WTC11 (cell line): ENCODE measurements around the gene FOXK1. TPM values are rescaled to one million over a fixed set of nuclear protein-coding genes. Genes with fewer than 3 reads are reported as not detected.

Experiments
- ATAC-seq: fragments of 200-7000 bp; cut with Tn5 transposase; 2 replicates; pipeline ENCODE4 v1.10.0; 2021; ENCODE audit warnings: mild to moderate bottlenecking, moderate library complexity
- CTCF ChIA-PET: fragments of 300-600 bp; sonication (Branson Sonifier 250); formaldehyde crosslinking; loops from one replicate; lab custom pipeline; 2021; ENCODE audit warnings: antibody characterized with exemption; lab: Charles Lee
- POLR2A ChIA-PET: fragments of 350-600 bp; sonication (Branson Sonifier 250); formaldehyde crosslinking; loops from one replicate; lab custom pipeline; 2021; ENCODE audit warnings: antibody characterized with exemption; lab: Charles Lee
- DNase-seq: peaks from one replicate; pipeline ENCODE4 v3.0.0; 2021; ENCODE audit warnings: low spot score
- H3K27ac Mint-ChIP-seq: 2 replicates; pipeline ENCODE4 v1.8.0; 2021; ENCODE audit warnings: mixed read lengths
- H3K27me3 Mint-ChIP-seq: 2 replicates; pipeline ENCODE4 v1.8.0; 2021; ENCODE audit warnings: low read depth, mild to moderate bottlenecking, moderate library complexity, mixed read lengths
- H3K36me3 Mint-ChIP-seq: 2 replicates; pipeline ENCODE4 v1.8.0; 2021; ENCODE audit warnings: mixed read lengths
- H3K4me1 Mint-ChIP-seq: 2 replicates; pipeline ENCODE4 v1.8.0; 2022; ENCODE audit warnings: mixed read lengths
- H3K4me3 Mint-ChIP-seq: 2 replicates; pipeline ENCODE4 v1.8.0; 2021; ENCODE audit warnings: mild to moderate bottlenecking, moderate library complexity, mixed read lengths
- H3K9me3 Mint-ChIP-seq: 2 replicates; pipeline ENCODE4 v1.8.0; 2021; ENCODE audit warnings: mixed read lengths
- AFF4 ChIP-seq: sonication (generic); formaldehyde crosslinking; IDR thresholded peaks from 2 replicates; pipeline ENCODE4 v1.8.1; 2023; ENCODE audit warnings: mild to moderate bottlenecking, missing genetic modification reagents, borderline replicate concordance
- CREM ChIP-seq: sonication (generic); formaldehyde crosslinking; IDR thresholded peaks from 2 replicates; pipeline ENCODE4 v1.8.1; 2022; ENCODE audit warnings: mild to moderate bottlenecking, missing genetic modification reagents, moderate library complexity
- EMX1 ChIP-seq: fragments of 250-450 bp; sonication (Bioruptor Pico); IDR thresholded peaks from 2 replicates; pipeline ENCODE4 v1.8.0; 2021; ENCODE audit warnings: mild to moderate bottlenecking
- GRHL2 ChIP-seq: fragments of 250-450 bp; sonication (Bioruptor Pico); IDR thresholded peaks from 2 replicates; pipeline ENCODE4 v1.8.0; 2022; ENCODE audit warnings: mild to moderate bottlenecking, moderate library complexity; ENCODE audit not compliant: insufficient replicate concordance, severe bottlenecking
- MXD4 ChIP-seq: fragments of 250-450 bp; sonication (Bioruptor Pico); IDR thresholded peaks from 2 replicates; pipeline ENCODE4 v1.8.0; 2021; ENCODE audit warnings: mild to moderate bottlenecking, moderate library complexity, borderline replicate concordance
- NR1H2 ChIP-seq: sonication (generic); formaldehyde crosslinking; IDR thresholded peaks from 2 replicates; pipeline ENCODE4 v1.9.0; 2021; ENCODE audit warnings: mild to moderate bottlenecking, moderate library complexity, missing genetic modification reagents
- PRRX2 ChIP-seq: fragments of 250-450 bp; sonication (Bioruptor Pico); IDR thresholded peaks from 2 replicates; pipeline ENCODE4 v1.8.0; 2021; ENCODE audit warnings: mild to moderate bottlenecking
- SMAD3 ChIP-seq: sonication (generic); formaldehyde crosslinking; IDR thresholded peaks from 2 replicates; pipeline ENCODE4 v1.8.0; 2022; ENCODE audit warnings: missing genetic modification reagents, mild to moderate bottlenecking, borderline replicate concordance
- USF1 ChIP-seq: sonication (generic); formaldehyde crosslinking; IDR thresholded peaks from 2 replicates; pipeline ENCODE4 v1.8.0; 2022; ENCODE audit warnings: mild to moderate bottlenecking, missing genetic modification reagents
- ZBTB43 ChIP-seq: sonication (generic); formaldehyde crosslinking; IDR thresholded peaks from 2 replicates; pipeline ENCODE4 v1.8.1; 2023; ENCODE audit warnings: mild to moderate bottlenecking, missing genetic modification reagents
- ZNF281 ChIP-seq: sonication (generic); formaldehyde crosslinking; IDR thresholded peaks from 2 replicates; pipeline ENCODE4 v1.8.0; 2023; ENCODE audit warnings: mild to moderate bottlenecking, missing genetic modification reagents
- ZNF396 ChIP-seq: fragments of 250-450 bp; sonication (Bioruptor Pico); IDR thresholded peaks from 2 replicates; pipeline ENCODE4 v1.8.0; 2021; ENCODE audit warnings: mild to moderate bottlenecking, moderate library complexity, borderline replicate concordance
- ZNF416 ChIP-seq: fragments of 250-450 bp; sonication (Bioruptor Pico); IDR thresholded peaks from 2 replicates; pipeline ENCODE4 v1.9.0; 2021; ENCODE audit warnings: mild to moderate bottlenecking, inconsistent platforms
- total RNA-seq: library from RNA; stranded (reverse); gene quantifications from 3 replicates; pipeline ENCODE4 v1.2.3, GENCODE V29; 2021
- TF ChIP-seq, protein P1 (sequence below): sonication (generic); formaldehyde crosslinking; IDR thresholded peaks from 2 replicates; pipeline ENCODE4 v1.8.0; 2022; ENCODE audit warnings: missing genetic modification reagents
- TF ChIP-seq, protein P2 (sequence below): sonication (generic); formaldehyde crosslinking; IDR thresholded peaks from 2 replicates; pipeline ENCODE4 v1.8.1; 2022; ENCODE audit warnings: mild to moderate bottlenecking, moderate library complexity, missing genetic modification reagents
- TF ChIP-seq, protein P3 (sequence below): sonication (generic); formaldehyde crosslinking; IDR thresholded peaks from 2 replicates; pipeline ENCODE4 v1.8.1; 2023; ENCODE audit warnings: mild to moderate bottlenecking, moderate library complexity, missing genetic modification reagents

FOXK1 gene
- total RNA-seq, 1 experiment from 2014 or later: 21.9 TPM

DNA sequence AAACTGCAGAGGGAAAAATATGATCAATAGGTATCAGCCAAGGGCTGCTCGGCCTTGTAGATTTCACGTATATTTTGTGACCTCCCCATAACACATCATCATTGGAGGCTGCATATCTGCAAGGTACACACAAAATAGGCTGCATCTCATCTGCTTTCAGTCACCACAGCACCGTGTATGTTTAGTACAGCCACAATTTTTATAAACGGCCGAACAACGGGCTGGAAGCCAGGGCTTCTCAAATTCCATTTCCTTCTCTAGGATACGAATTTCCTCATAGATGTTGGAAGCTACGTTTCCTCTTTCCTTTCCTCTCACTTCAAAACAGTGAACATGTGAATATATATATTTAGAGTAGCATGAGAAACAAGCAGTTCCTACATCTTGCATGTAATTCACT is 20.2 kb upstream of the FOXK1 start:
- Mint-ChIP-seq H3K27ac (no peak overlapping the region), H3K9me3 (peaks cover 42% of the 10 kb centered on the region), H3K27me3 (peaks cover 39% of the 10 kb centered on the region), H3K4me1 (peaks cover 3% of the 10 kb centered on the region; the same call in 1 of the 2 replicates), H3K4me3 (no peak overlapping the region), H3K36me3 (peaks cover 19% of the 10 kb centered on the region)
- CTCF ChIA-PET: no interaction called here
- DNase-seq (no peak), ATAC-seq (no peak)
- POLR2A ChIA-PET: interaction anchor here (0.7 kb wide), 1 partner anchor 92 kb away, joined by 4 read pairs; no protein-coding TSS in a partner anchor
- TF ChIP-seq AFF4 (CRISPR knock-in tag): no peak

- Mint-ChIP-seq H3K4me1 (peaks cover 3% of the 10 kb centered on the region; the same call in 1 of the 2 replicates), H3K27me3 (peaks cover 31% of the 10 kb centered on the region), H3K9me3 (peaks cover 30% of the 10 kb centered on the region), H3K4me3 (no peak overlapping the region), H3K27ac (no peak overlapping the region), H3K36me3 (peaks cover 10% of the 10 kb centered on the region)
- DNase-seq (no peak), ATAC-seq (no peak)
- CTCF ChIA-PET: no interaction called here
- POLR2A ChIA-PET: no interaction called here
- TF ChIP-seq MXD4 (CRISPR knock-in tag) (no peak), ZNF416 (CRISPR knock-in tag) (no peak), NR1H2 (CRISPR knock-in tag) (no peak), USF1 (CRISPR knock-in tag) (no peak), ZNF281 (no peak), SMAD3 (CRISPR knock-in tag) (no peak), ZNF396 (CRISPR knock-in tag) (no peak), CREM (no peak), PRRX2 (CRISPR knock-in tag) (no peak), ZBTB43 (CRISPR knock-in tag) (no peak), EMX1 (CRISPR knock-in tag) (no peak), GRHL2 (CRISPR knock-in tag) (no peak)
- TF ChIP-seq, protein P1, sequence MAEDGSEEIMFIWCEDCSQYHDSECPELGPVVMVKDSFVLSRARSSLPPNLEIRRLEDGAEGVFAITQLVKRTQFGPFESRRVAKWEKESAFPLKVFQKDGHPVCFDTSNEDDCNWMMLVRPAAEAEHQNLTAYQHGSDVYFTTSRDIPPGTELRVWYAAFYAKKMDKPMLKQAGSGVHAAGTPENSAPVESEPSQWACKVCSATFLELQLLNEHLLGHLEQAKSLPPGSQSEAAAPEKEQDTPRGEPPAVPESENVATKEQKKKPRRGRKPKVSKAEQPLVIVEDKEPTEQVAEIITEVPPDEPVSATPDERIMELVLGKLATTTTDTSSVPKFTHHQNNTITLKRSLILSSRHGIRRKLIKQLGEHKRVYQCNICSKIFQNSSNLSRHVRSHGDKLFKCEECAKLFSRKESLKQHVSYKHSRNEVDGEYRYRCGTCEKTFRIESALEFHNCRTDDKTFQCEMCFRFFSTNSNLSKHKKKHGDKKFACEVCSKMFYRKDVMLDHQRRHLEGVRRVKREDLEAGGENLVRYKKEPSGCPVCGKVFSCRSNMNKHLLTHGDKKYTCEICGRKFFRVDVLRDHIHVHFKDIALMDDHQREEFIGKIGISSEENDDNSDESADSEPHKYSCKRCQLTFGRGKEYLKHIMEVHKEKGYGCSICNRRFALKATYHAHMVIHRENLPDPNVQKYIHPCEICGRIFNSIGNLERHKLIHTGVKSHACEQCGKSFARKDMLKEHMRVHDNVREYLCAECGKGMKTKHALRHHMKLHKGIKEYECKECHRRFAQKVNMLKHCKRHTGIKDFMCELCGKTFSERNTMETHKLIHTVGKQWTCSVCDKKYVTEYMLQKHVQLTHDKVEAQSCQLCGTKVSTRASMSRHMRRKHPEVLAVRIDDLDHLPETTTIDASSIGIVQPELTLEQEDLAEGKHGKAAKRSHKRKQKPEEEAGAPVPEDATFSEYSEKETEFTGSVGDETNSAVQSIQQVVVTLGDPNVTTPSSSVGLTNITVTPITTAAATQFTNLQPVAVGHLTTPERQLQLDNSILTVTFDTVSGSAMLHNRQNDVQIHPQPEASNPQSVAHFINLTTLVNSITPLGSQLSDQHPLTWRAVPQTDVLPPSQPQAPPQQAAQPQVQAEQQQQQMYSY: no peak
- TF ChIP-seq, protein P2, sequence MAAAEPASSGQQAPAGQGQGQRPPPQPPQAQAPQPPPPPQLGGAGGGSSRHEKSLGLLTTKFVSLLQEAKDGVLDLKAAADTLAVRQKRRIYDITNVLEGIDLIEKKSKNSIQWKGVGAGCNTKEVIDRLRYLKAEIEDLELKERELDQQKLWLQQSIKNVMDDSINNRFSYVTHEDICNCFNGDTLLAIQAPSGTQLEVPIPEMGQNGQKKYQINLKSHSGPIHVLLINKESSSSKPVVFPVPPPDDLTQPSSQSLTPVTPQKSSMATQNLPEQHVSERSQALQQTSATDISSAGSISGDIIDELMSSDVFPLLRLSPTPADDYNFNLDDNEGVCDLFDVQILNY: no peak
- TF ChIP-seq, protein P3, sequence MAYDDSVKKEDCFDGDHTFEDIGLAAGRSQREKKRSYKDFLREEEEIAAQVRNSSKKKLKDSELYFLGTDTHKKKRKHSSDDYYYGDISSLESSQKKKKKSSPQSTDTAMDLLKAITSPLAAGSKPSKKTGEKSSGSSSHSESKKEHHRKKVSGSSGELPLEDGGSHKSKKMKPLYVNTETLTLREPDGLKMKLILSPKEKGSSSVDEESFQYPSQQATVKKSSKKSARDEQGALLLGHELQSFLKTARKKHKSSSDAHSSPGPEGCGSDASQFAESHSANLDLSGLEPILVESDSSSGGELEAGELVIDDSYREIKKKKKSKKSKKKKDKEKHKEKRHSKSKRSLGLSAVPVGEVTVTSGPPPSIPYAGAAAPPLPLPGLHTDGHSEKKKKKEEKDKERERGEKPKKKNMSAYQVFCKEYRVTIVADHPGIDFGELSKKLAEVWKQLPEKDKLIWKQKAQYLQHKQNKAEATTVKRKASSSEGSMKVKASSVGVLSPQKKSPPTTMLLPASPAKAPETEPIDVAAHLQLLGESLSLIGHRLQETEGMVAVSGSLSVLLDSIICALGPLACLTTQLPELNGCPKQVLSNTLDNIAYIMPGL: no peak
Measured at GRCh38 chr7:4663239-4664018, 18.7 kb upstream of the FOXK1 start.
